GM10248 (cell line): ENCODE data around the gene TMEM30B.
"Not testable (repeated sequence)": the region's sequence is repeated elsewhere in the genome, so short reads cannot be mapped to it uniquely, and the experiment has no call there.

Experiments used
- CTCF ChIA-PET: fragments of 300-600 bp; sonication (Branson Sonifier 250); formaldehyde crosslinking; extraction: SDS; loops from one replicate; lab custom pipeline; 2021; ENCODE audit warnings: antibody characterized with exemption; lab: Yijun Ruan, JAX
- POLR2A ChIA-PET: fragments of 350-650 bp; sonication (Branson Sonifier 250); formaldehyde crosslinking; extraction: SDS; loops from one replicate; lab custom pipeline; 2020; ENCODE audit warnings: antibody characterized with exemption; lab: Yijun Ruan, JAX
- DNase-seq: peaks from one replicate; pipeline ENCODE4 v3.0.0; 2012; ENCODE audit errors: extremely low spot score
- TF ChIP-seq, protein P1 (sequence below): IDR thresholded peaks from 2 replicates; pipeline ENCODE4 v1.5.1; 2012; ENCODE audit warnings: mild to moderate bottlenecking, low read depth; ENCODE audit errors: extremely low read depth, missing control alignments, control extremely low read depth

TMEM30B gene

DNA sequence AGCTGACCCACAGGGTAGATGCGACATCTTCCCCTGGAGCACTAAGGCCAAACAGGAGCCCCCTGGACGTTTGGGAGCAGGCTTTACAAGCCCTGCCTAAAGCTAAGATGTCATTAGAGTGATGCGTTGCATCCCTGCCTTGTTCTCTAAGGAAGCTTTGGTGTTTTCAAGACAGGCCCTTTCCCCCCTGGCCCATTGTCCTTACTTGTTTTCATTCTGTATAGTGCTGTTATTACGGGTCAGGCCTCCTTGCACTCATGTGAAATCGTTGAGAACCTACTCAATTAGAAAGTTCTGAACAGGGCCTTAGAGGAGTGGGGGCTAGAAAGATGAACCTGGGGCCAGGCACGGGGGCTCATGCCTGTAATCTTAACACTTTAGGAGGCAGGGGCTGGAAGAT, 38.6 kb upstream of the TMEM30B start:
- ChIA-PET POLR2A (no interaction called here), CTCF (interaction anchor here (1.2 kb wide), 1 partner anchor 15 kb away, joined by 4 read pairs; no protein-coding TSS in a partner anchor)
- TF ChIP-seq, protein P1, sequence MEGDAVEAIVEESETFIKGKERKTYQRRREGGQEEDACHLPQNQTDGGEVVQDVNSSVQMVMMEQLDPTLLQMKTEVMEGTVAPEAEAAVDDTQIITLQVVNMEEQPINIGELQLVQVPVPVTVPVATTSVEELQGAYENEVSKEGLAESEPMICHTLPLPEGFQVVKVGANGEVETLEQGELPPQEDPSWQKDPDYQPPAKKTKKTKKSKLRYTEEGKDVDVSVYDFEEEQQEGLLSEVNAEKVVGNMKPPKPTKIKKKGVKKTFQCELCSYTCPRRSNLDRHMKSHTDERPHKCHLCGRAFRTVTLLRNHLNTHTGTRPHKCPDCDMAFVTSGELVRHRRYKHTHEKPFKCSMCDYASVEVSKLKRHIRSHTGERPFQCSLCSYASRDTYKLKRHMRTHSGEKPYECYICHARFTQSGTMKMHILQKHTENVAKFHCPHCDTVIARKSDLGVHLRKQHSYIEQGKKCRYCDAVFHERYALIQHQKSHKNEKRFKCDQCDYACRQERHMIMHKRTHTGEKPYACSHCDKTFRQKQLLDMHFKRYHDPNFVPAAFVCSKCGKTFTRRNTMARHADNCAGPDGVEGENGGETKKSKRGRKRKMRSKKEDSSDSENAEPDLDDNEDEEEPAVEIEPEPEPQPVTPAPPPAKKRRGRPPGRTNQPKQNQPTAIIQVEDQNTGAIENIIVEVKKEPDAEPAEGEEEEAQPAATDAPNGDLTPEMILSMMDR, result no peak
- no peak for DNase-seq

DNA sequence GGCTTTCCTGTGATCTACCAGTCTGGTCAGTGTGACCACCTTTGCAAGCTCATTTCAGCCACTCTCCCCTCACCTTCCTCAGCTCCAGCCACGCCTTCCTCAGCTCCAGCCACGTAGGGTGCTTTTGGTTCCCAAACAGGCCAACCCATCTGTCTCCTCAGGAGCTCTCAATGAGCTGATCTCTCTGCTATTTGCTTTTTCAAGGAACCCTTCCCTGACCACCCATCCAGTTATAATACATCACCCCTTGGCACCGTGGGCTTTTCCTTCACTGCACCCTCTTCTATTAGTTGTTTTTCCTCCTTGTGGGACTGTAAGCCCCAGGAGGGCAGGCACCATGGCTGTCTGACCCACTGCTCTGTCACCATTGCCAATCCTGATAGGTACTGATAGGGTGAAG, 37.9 kb upstream of the TMEM30B start:
- no peak for DNase-seq
- POLR2A ChIA-PET, result no interaction called here
- TF ChIP-seq, protein P1, result no peak
- CTCF ChIA-PET, result interaction anchor here (1.2 kb wide), 1 partner anchor 14 kb away, joined by 4 read pairs; no protein-coding TSS in a partner anchor

GRCh38 chr14:61315313-61315712, 34.2 kb upstream of the TMEM30B start:
- DNase-seq, result no peak
- TF ChIP-seq, protein P1, result no peak
- ChIA-PET CTCF (no interaction called here), POLR2A (no interaction called here)

- POLR2A ChIA-PET, DNase-seq: not testable (repeated sequence)
- CTCF ChIA-PET, result interaction anchor here (1.7 kb wide), 1 partner anchor 12 kb away, joined by 8 read pairs; no protein-coding TSS in a partner anchor
These were observed 27.6 kb upstream of the TMEM30B start for GRCh38 chr14:61308701-61309100.

- POLR2A ChIA-PET, result no interaction called here
- CTCF ChIA-PET, result interaction anchor here (1.3 to 1.7 kb wide), 2 partner anchors 10 to 12 kb away, joined by 3 to 8 read pairs; no protein-coding TSS in a partner anchor
- DNase-seq, result no peak
- TF ChIP-seq, protein P1, result no peak
These were observed 27.1 kb upstream of the TMEM30B start for GRCh38 chr14:61308198-61308597.

- CTCF ChIA-PET, result interaction anchor here (1.2 to 1.7 kb wide), 3 partner anchors 9 to 14 kb away, joined by 3 to 4 read pairs (median 4); no protein-coding TSS in a partner anchor
- DNase-seq, result no peak
- POLR2A ChIA-PET, result no interaction called here
- TF ChIP-seq, protein P1, result no peak
These were observed 23.6 kb upstream of the TMEM30B start for GRCh38 chr14:61304688-61305087.

DNA sequence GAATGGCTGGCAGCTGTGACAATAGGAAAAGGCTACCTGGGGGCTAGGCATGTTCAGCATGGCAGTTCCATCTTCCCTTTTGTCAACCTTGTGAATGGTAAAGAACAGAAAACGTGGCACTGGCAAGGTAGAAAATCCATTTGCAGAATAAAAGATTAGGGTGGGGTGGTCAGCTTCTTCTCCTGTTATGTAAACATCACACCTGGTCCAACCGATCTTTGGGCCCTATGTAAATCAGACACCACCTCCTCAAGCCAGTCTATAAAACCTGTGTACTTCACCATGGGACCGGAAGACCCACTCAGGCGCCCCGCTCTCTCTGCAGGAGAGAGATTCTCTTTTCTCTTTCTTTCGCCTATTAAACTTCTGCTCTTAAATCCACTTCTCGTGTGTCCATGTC, 19.6 kb upstream of the TMEM30B start:
- POLR2A ChIA-PET, result no interaction called here
- CTCF ChIA-PET, result interaction anchor here (1.4 kb wide), 1 partner anchor 9 kb away, joined by 3 read pairs; no protein-coding TSS in a partner anchor
- DNase-seq, result no peak
- TF ChIP-seq, protein P1, result no peak
